Body of pancreas (tissue), 4 donors: Measurements from ENCODE around the gene WSCD1.

ENCODE experiments used
- CTCF ChIP-seq, 7 experiments: fragments of 450-650 bp in 4 of 7; fragments of 200-600 bp in 3 of 7; sonication (generic) in 3 of 7; IDR thresholded peaks; one replicate each; pipeline ENCODE4 v1.5.1; 2016 to 2019; ENCODE audit warnings: antibody characterized with exemption in 7 of 7
- POLR2A ChIP-seq, 3 donors: fragments of 450-650 bp; IDR thresholded peaks; one replicate each; pipeline ENCODE4 v1.6.1; 2016; ENCODE audit warnings: antibody characterized with exemption in 3 of 3, mild to moderate bottlenecking in 2 of 3

DNA sequence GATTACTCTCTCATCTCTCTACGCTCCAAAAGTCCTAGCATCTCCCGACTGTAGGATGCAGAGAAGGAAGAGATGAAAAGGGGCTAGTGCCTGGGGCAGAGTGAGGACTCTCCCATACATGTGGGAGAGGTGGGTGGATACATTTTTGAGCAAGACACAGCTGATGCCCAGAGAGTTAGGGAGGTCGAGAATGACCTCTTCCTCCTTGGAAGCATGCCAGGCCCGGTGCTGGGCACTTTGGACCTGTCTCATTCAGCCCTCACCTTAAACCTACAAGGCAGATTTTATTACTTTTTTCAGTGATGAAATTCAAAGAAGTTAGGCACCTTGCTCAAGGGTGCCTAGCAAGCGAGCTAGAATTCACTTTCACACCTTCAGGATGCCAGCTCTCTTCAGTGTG, 38.2 kb downstream of the WSCD1 start:
- TF ChIP-seq CTCF (IDR thresholded peaks at IDR 0.05) (no peak), POLR2A (IDR thresholded peaks at IDR 0.05) (no peak)
